H9 (cell line): ENCODE results near the gene COPB2. TPM values are rescaled to one million over a fixed set of nuclear protein-coding genes. Genes with fewer than 3 reads are reported as not detected.

Source experiments
- DNase-seq: peaks from one replicate; pipeline ENCODE4 v3.0.0-alpha.2; 2017
- H2AFZ ChIP-seq: one replicate; pipeline ENCODE4 v1.6.1; 2013; ENCODE audit warnings: mild to moderate bottlenecking, low read length, control low read depth, moderate library complexity
- H2AK5ac ChIP-seq: 2 replicates; pipeline ENCODE4 v1.6.1; 2013; ENCODE audit warnings: low read length, control low read depth, mixed read lengths; ENCODE audit not compliant: insufficient read length
- H2BK120ac ChIP-seq: one replicate; pipeline ENCODE4 v1.6.1; 2013; ENCODE audit warnings: low read depth, mild to moderate bottlenecking, low read length, control low read depth, inconsistent platforms; ENCODE audit not compliant: poor library complexity, severe bottlenecking
- H2BK12ac ChIP-seq: 2 replicates; pipeline ENCODE4 v1.6.1; 2013; ENCODE audit warnings: low read length, control low read depth, mixed read lengths, low read depth; ENCODE audit not compliant: insufficient read length
- H2BK15ac ChIP-seq: 2 replicates; pipeline ENCODE4 v1.6.1; 2013; ENCODE audit warnings: low read depth, low read length, control low read depth
- H2BK20ac ChIP-seq: one replicate; pipeline ENCODE4 v1.6.1; 2013; ENCODE audit warnings: low read depth, mild to moderate bottlenecking, low read length, control low read depth, inconsistent platforms; ENCODE audit not compliant: poor library complexity, severe bottlenecking
- H2BK5ac ChIP-seq: 2 replicates; pipeline ENCODE4 v1.6.1; 2013; ENCODE audit warnings: low read length, control low read depth, mixed read lengths; ENCODE audit not compliant: insufficient read length
- H3K14ac ChIP-seq: 2 replicates; pipeline ENCODE4 v1.6.1; 2013; ENCODE audit warnings: low read length, control low read depth; ENCODE audit not compliant: insufficient read depth
- H3K18ac ChIP-seq: 2 replicates; pipeline ENCODE4 v1.6.1; 2013; ENCODE audit warnings: low read depth, mild to moderate bottlenecking, mixed read lengths, low read length, control low read depth; ENCODE audit not compliant: insufficient read length
- H3K23ac ChIP-seq: 2 replicates; pipeline ENCODE4 v1.6.1; 2013; ENCODE audit warnings: low read length, control low read depth, mixed read lengths, low read depth; ENCODE audit not compliant: insufficient read length
- H3K23me2 ChIP-seq: 2 replicates; pipeline ENCODE4 v1.6.1; 2013; ENCODE audit warnings: low read depth, mild to moderate bottlenecking, mixed read lengths, low read length, control low read depth; ENCODE audit not compliant: insufficient read length, poor library complexity, severe bottlenecking
- H3K27ac ChIP-seq: 2 replicates; pipeline ENCODE4 v1.5.1; 2013; ENCODE audit warnings: low read length, control low read depth, mixed read lengths, low read depth; ENCODE audit not compliant: insufficient read length
- H3K27me3 ChIP-seq: 2 replicates; pipeline ENCODE4 v1.6.1; 2013; ENCODE audit warnings: low read length, control low read depth, inconsistent platforms; ENCODE audit not compliant: insufficient read depth
- H3K4ac ChIP-seq: 2 replicates; pipeline ENCODE4 v1.6.1; 2013; ENCODE audit warnings: low read depth, mild to moderate bottlenecking, control low read depth, inconsistent platforms, low read length, moderate library complexity
- H3K4me1 ChIP-seq: 2 replicates; pipeline ENCODE4 v1.6.1; 2013; ENCODE audit warnings: low read length, control low read depth, inconsistent platforms; ENCODE audit not compliant: insufficient read depth
- H3K4me2 ChIP-seq: 2 replicates; pipeline ENCODE4 v1.6.1; 2013; ENCODE audit warnings: low read length, control low read depth, mixed read lengths; ENCODE audit not compliant: insufficient read length, insufficient read depth
- H3K56ac ChIP-seq: 2 replicates; pipeline ENCODE4 v1.6.1; 2013; ENCODE audit warnings: low read depth, mild to moderate bottlenecking, mixed read lengths, low read length, control low read depth; ENCODE audit not compliant: insufficient read length
- H3K79me1 ChIP-seq: 2 replicates; pipeline ENCODE4 v1.6.1; 2013; ENCODE audit warnings: low read depth, mild to moderate bottlenecking, moderate library complexity, low read length, control low read depth, inconsistent platforms; ENCODE audit not compliant: insufficient read depth, poor library complexity, severe bottlenecking
- H3K79me2 ChIP-seq: 2 replicates; pipeline ENCODE4 v1.6.1; 2013; ENCODE audit warnings: low read length, control low read depth, inconsistent platforms; ENCODE audit not compliant: insufficient read depth
- H3K9ac ChIP-seq: 2 replicates; pipeline ENCODE4 v1.6.1; 2013; ENCODE audit warnings: low read length, control low read depth, mixed read lengths; ENCODE audit not compliant: insufficient read length; ENCODE audit errors: extremely low read depth
- H3K9me3 ChIP-seq: one replicate; pipeline ENCODE4 v1.6.1; 2013; ENCODE audit warnings: low read depth, low read length, inconsistent platforms; ENCODE audit not compliant: control insufficient read depth
- H3T11ph ChIP-seq: one replicate; pipeline ENCODE4 v1.6.1; 2013; ENCODE audit warnings: mild to moderate bottlenecking, low read length, control low read depth, inconsistent platforms
- H4K20me1 ChIP-seq: one replicate; pipeline ENCODE4 v1.6.1; 2013; ENCODE audit not compliant: control insufficient read depth, insufficient read length, insufficient read depth
- H4K5ac ChIP-seq: 2 replicates; pipeline ENCODE4 v1.6.1; 2013; ENCODE audit warnings: low read depth, mild to moderate bottlenecking, mixed read lengths, low read length, control low read depth; ENCODE audit not compliant: insufficient read length
- H4K8ac ChIP-seq: replicated peaks from 2 replicates; pipeline ENCODE4 v1.6.1; 2013; ENCODE audit warnings: low read length, control low read depth, mixed read lengths, low read depth; ENCODE audit not compliant: insufficient read length
- H4K91ac ChIP-seq: 2 replicates; pipeline ENCODE4 v1.6.1; 2013; ENCODE audit warnings: low read depth, mild to moderate bottlenecking, moderate library complexity, mixed read lengths, low read length, control low read depth; ENCODE audit not compliant: insufficient read length
- H3K27ac Mint-ChIP-seq, 3 experiments: 2 replicates in 2 of 3; 3 replicates in 1 of 3; pipeline ENCODE4 v1.8.0; 2020 to 2021; ENCODE audit warnings: mixed read lengths in 3 of 3, mild to moderate bottlenecking in 1 of 3, moderate library complexity in 1 of 3
- H3K27me3 Mint-ChIP-seq: 2 replicates; pipeline ENCODE4 v1.8.0; 2021; ENCODE audit warnings: low read depth, mild to moderate bottlenecking, moderate library complexity, mixed read lengths
- H3K36me3 Mint-ChIP-seq, 3 experiments: 2 replicates in 2 of 3; 3 replicates in 1 of 3; pipeline ENCODE4 v1.8.0; 2020 to 2021; ENCODE audit warnings: low read depth in 3 of 3, mixed read lengths in 3 of 3; ENCODE audit not compliant: insufficient read depth in 1 of 3
- H3K4me1 Mint-ChIP-seq, 2 experiments: 2 replicates each; pipeline ENCODE4 v1.8.0; 2020; ENCODE audit warnings: mixed read lengths in 2 of 2
- H3K4me3 Mint-ChIP-seq, 2 experiments: 2 replicates in 1 of 2; 3 replicates in 1 of 2; pipeline ENCODE4 v1.8.0; 2020 to 2021; ENCODE audit warnings: mild to moderate bottlenecking in 2 of 2, mixed read lengths in 2 of 2, moderate library complexity in 1 of 2
- H3K9me3 Mint-ChIP-seq, 2 experiments: 2 replicates in 1 of 2; 3 replicates in 1 of 2; pipeline ENCODE4 v1.8.0; 2020; ENCODE audit warnings: mild to moderate bottlenecking in 2 of 2, mixed read lengths in 2 of 2, moderate library complexity in 1 of 2
- CTCF ChIP-seq: fragments of 200-600 bp; sonication (generic); conservative IDR thresholded peaks from 3 replicates; pipeline ENCODE4 v1.8.0; 2021; ENCODE audit warnings: antibody characterized with exemption, mild to moderate bottlenecking
- WGBS: extraction: QIAGEN DNeasy Blood & Tissue Kit; methylation state at CpG from one replicate; pipeline ENCODE4 v1.1.7; 2013; ENCODE audit warnings: missing lambda C conversion rate, low lambda C conversion rate, mixed read lengths; ENCODE audit not compliant: insufficient read length; ENCODE audit errors: extremely low coverage; 5-methylcytosine and 5-hydroxymethylcytosine counted together
- total RNA-seq: library from RNA; stranded (reverse); gene quantifications from 2 replicates; pipeline ENCODE4 v1.2.1, GENCODE V29; 2021

The COPB2 gene
- total RNA-seq, 1 experiment from 2014 or later: 121 TPM

- H4K5ac ChIP-seq: no peak overlapping the region
- no peak overlapping the region for H3K4me2 ChIP-seq
- H3K27me3 ChIP-seq: no peaks in the 10 kb centered on the region
- no peak for TF ChIP-seq CTCF
- Mint-ChIP-seq H3K9me3 (no peaks in the 10 kb centered on the region), H3K27me3 (peaks cover 48% of the 10 kb centered on the region), H3K4me1 (peaks cover 17 to 20% of the 10 kb centered on the region in 2 experiments), H3K36me3 (no peaks in the 10 kb centered on the region; a peak in 1 of 7 replicates), H3K4me3 (no peak overlapping the region), H3K27ac (no peak overlapping the region)
- H4K20me1 ChIP-seq: no peaks in the 10 kb centered on the region
- H3T11ph ChIP-seq: no peak overlapping the region
- no CpG with 5 or more reads among the region's 3 CpGs for WGBS
- H2BK120ac ChIP-seq: no peak overlapping the region
- no peak overlapping the region for H2BK12ac ChIP-seq
- H3K18ac ChIP-seq: no peak overlapping the region
- H2AK5ac ChIP-seq: no peak overlapping the region
- no peak overlapping the region for H2BK20ac ChIP-seq
- no peak overlapping the region for H3K14ac ChIP-seq
- H3K23ac ChIP-seq: no peak overlapping the region
- H3K9me3 ChIP-seq: no peaks in the 10 kb centered on the region
- no peak for DNase-seq
- H3K4ac ChIP-seq: no peak overlapping the region
- H2BK15ac ChIP-seq: no peak overlapping the region
- H4K8ac ChIP-seq: no peak overlapping the region
- no peaks in the 10 kb centered on the region for H3K4me1 ChIP-seq
- no peak overlapping the region for H2BK5ac ChIP-seq
- H3K79me1 ChIP-seq: no peaks in the 10 kb centered on the region
- H3K27ac ChIP-seq: no peak overlapping the region
- H3K79me2 ChIP-seq: no peaks in the 10 kb centered on the region
- H3K9ac ChIP-seq: no peak overlapping the region
- H2AFZ ChIP-seq: no peak overlapping the region
- no peaks in the 10 kb centered on the region for H3K23me2 ChIP-seq
- no peak overlapping the region for H4K91ac ChIP-seq
- H3K56ac ChIP-seq: no peak overlapping the region
Measured at GRCh38 chr3:139318431-139318816, 71.0 kb downstream of the COPB2 start.
